HG03460 (cell line): ENCODE results near the gene ANKK1.

Experiments
- ATAC-seq: cut with Tn5 transposase; IDR thresholded peaks from one replicate; pipeline ENCODE4 v1.9.1; 2021; ENCODE audit not compliant: unreplicated experiment

ANKK1 gene

GRCh38 chr11:113407163-113407562, 19.6 kb downstream of the ANKK1 start:
- no peak for ATAC-seq

DNA sequence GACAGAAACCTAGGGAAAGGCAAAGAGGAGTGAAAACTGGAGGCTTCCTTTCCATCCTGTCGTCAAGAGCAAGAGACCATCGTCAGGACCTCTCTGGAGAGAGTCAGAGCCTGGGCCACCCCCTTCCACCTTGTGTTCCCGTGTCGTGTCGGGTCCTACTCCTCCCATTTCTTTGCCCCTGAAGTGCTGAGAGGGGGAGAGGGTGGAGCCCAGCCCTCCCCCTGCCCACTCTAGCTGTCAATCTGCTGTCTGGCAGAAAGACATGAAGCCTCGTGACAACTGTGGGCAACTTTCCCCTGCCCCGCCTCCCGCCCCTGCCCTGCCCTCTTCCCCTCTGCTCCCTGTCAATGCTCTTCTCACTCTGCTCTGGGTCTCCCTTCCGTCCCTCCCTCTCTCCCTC, 20.6 kb downstream of the ANKK1 start:
- ATAC-seq = no peak

GRCh38 chr11:113408887-113409286, 21.3 kb downstream of the ANKK1 start:
- no peak for ATAC-seq

DNA sequence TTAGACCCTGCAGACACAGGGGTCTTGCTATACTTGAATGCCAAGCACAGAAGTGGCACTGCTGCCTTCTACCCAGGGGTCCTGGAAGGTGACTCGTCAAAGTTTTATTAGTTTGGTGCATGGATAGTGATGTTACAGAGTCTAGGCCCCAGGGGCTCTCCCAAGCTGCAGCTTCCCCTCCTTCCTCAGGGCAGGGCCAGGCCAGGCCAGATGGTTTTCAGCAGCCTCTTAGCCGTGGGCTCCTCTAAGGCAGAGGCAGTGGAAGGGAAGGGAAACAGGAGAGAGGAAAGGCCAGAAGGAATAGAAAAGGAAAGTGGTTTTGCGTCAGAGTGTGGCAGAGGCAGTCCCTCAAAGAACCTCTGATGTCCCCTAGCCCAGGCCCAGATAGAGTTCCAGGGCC, 21.9 kb downstream of the ANKK1 start:
- ATAC-seq = no peak

DNA sequence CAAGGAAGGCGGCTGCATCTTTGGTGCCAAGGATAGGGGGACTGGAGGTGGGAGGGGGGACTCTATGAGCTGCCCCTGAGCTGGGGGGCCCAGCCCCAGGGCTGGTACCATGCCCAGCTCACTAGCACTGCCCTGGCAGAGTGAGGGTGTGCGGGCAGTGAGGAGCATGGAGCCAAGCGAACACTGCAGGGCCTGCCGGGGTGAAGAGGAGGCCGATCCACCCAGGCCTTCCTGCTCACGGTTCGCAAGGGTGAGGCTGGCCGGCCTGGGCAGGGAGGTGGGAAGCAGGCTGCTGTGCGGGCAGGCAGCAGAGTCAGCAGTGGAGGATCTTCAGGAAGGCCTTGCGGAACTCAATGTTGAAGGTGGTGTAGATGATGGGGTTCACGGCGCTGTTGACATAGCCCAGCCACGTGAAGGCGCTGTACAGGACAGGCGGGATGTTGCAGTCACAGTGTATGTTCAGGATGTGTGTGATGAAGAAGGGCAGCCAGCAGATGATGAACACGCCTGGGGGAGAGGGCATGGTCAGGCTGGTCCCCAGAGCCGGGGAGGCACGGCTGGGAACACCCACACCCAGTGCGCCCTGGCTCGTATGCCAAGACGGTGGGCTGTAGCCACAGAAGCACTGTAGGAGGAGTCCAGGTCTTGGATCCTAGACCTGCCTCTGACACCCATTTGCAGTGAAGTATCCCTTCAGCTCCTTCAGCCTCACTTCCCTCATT, 23.0 kb downstream of the ANKK1 start:
- no peak for ATAC-seq

- ATAC-seq = no peak
Measured at GRCh38 chr11:113411536-113411935, 24.0 kb downstream of the ANKK1 start.

- ATAC-seq = no peak
Measured at GRCh38 chr11:113412675-113413074, 25.1 kb downstream of the ANKK1 start.

DNA sequence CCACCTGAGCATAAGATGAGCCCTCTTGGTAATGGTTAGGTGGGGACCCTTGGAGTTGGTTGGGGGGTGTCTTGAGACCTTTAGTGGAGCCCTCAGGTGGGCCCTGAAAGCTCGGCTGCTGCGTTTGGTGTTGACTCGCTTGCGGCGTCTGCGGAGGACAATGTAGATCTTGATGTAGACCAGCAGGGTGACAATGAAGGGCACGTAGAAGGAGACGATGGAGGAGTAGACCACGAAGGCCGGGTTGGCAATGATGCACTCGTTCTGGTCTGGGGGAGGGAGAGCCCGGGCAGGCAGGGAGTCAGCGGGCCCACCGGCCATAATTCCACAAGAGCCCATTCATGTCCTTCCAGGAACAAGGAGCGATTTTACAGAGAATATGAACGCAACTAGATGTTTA, 27.8 kb downstream of the ANKK1 start:
- ATAC-seq = no peak

DNA sequence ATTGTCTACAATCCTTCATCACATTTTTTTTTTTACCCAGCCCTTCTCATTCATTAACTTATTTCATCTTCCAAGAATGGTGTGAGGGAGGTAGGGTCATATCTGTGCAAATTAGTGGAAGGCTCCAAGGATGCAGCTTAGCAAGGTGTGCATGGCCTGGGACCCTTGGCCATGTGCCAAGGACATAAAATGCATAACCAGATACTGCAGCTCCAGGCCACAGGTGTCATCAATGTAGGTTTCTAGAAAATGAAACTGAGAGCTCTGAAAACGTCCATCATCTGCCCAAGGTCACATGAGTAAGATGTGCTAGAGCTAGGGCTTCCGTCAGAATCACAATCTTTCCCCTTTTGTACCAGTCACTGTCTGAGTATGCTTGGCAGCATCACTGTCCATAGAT, 29.8 kb downstream of the ANKK1 start:
- no peak for ATAC-seq

GRCh38 chr11:113419454-113420003, 31.9 kb downstream of the ANKK1 start:
- no peak for ATAC-seq

- ATAC-seq = no peak
Measured at GRCh38 chr11:113420808-113421207, 33.2 kb downstream of the ANKK1 start.

DNA sequence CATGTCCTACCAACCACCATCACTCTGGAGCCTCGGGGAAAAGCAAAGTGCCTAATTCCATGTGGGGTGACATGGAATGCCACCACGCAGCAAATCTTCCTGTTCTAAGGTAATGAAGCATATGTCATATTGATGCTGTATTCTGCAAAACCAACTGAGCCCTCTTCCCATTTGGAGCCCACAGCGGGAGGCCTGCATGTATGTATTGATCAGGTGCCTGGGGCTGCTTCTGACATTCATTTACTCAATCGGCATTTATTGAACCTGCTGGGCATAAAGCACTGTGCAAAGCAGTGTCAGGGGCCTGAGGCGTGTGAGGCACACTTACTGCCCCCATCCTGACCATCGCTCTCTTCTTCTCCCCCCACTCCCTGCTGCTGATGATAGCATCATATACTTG, 39.1 kb downstream of the ANKK1 start:
- no peak for ATAC-seq

GRCh38 chr11:113431746-113432145, 44.2 kb downstream of the ANKK1 start:
- no peak for ATAC-seq

GRCh38 chr11:113435190-113435968, 47.8 kb downstream of the ANKK1 start:
- no peak for ATAC-seq

DNA sequence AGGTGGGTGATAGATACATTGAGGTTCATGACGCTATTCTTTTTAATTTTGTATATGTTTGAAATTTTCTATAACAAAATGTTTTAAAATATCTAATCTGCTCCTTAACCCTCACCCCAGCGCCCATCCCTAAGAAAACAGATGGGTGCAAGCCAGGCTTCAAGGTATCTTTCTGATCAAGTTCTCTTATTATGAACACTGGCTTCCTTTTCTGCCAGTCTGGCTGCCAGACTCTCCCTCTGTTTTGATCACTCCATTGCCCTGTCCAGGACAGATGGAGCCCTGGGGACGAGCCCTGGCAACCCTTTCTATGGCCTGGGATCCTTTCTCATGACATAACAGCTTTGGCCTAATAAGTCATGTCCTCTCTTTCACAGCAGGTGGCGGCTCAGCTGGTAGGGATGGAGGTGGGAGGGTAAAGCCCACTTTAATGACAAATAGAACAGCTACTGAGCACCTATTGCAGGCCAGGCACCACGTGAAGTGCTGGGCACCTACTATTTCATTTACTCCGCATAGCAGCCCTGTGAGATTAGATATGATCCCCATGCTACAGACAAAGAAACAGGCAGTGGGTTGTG, 49.2 kb downstream of the ANKK1 start:
- no peak for ATAC-seq

GRCh38 chr11:113440816-113441215, 53.2 kb downstream of the ANKK1 start:
- ATAC-seq = no peak

GRCh38 chr11:113444502-113445123, 57.0 kb downstream of the ANKK1 start:
- no peak for ATAC-seq

DNA sequence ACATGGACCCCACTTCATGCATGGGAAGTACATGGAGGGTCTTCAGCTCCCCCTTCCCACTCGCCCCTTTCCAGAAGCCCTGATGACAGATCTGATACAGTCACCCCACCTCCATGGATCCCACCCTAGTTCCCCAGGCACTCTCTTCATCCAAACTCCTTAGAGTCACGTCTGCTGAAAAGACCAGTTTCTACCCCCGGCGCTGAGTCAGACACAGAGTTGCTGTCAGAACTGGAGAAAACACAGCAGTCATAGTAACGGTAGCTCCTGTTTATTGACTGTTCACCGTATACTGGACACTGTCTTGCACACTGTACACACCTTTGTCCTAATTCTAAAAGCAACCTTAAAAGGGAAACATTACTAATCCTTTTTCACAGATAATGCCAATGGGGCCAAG, 58.5 kb downstream of the ANKK1 start:
- ATAC-seq = no peak

- no peak for ATAC-seq
Measured at GRCh38 chr11:113446938-113447337, 59.4 kb downstream of the ANKK1 start.

- no peak for ATAC-seq
Measured at GRCh38 chr11:113447621-113448315, 60.2 kb downstream of the ANKK1 start.

DNA sequence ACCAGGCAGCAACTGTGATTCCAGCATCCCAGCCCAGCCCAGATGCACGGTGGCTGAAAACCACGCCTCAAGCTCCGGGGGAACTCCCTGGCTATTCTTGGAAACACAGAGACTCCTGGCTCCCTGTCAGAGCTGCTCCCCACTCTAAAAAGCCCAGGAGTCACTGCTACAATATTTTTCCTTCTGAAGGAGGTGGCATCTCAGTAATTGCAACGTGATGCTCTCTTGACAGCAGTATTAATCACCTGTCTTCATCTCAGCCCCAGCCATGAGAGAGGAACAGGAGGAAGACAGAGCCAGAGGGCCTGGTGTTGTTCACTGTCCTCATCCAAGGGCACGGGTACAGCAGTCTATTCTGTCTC, 60.7 kb downstream of the ANKK1 start:
- ATAC-seq = no peak
